ENCODE data around the gene KCTD13.

- TF ChIP-seq CTCF (IDR thresholded peaks at IDR 0.05; ENCODE audit: low read depth, low read length, missing input control) (no peak), YY1 (IDR thresholded peaks at IDR 0.05) (no peak), ATF3 (IDR thresholded peaks at IDR 0.05) (no peak), REST (IDR thresholded peaks at IDR 0.05) (no peak), GABPA (IDR thresholded peaks at IDR 0.05 in 1 of 2, conservative IDR thresholded peaks at IDR 0.05 in 1 of 2) (no peak), SP1 (IDR thresholded peaks at IDR 0.05) (no peak), FOXA1 (IDR thresholded peaks at IDR 0.05) (no peak), FOXA2 (IDR thresholded peaks at IDR 0.05) (no peak), JUND (IDR thresholded peaks at IDR 0.05) (no peak)
- TF ChIP-seq, protein P1, sequence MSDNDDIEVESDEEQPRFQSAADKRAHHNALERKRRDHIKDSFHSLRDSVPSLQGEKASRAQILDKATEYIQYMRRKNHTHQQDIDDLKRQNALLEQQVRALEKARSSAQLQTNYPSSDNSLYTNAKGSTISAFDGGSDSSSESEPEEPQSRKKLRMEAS (IDR thresholded peaks at IDR 0.05) = no peak
- TF ChIP-seq, protein P2, sequence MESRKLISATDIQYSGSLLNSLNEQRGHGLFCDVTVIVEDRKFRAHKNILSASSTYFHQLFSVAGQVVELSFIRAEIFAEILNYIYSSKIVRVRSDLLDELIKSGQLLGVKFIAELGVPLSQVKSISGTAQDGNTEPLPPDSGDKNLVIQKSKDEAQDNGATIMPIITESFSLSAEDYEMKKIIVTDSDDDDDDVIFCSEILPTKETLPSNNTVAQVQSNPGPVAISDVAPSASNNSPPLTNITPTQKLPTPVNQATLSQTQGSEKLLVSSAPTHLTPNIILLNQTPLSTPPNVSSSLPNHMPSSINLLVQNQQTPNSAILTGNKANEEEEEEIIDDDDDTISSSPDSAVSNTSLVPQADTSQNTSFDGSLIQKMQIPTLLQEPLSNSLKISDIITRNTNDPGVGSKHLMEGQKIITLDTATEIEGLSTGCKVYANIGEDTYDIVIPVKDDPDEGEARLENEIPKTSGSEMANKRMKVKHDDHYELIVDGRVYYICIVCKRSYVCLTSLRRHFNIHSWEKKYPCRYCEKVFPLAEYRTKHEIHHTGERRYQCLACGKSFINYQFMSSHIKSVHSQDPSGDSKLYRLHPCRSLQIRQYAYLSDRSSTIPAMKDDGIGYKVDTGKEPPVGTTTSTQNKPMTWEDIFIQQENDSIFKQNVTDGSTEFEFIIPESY (IDR thresholded peaks at IDR 0.05) = no peak
Measured at GRCh38 chr16:29857133-29857760, 68.8 kb downstream of the KCTD13 start.
